Stimulated activated CD8-positive, alpha-beta memory T cell treated with anti-CD3 and anti-CD28 coated beads, Interleukin-2, amount 100 ng/mL, for 1 hour (primary cell): ENCODE measurements around the gene DOK5.

Source experiments
- DNase-seq, 2 donors: peaks; one replicate each; pipeline ENCODE4 v3.0.0-alpha.2; 2020; ENCODE audit warnings: low read depth in 2 of 2

Gene DOK5

DNA sequence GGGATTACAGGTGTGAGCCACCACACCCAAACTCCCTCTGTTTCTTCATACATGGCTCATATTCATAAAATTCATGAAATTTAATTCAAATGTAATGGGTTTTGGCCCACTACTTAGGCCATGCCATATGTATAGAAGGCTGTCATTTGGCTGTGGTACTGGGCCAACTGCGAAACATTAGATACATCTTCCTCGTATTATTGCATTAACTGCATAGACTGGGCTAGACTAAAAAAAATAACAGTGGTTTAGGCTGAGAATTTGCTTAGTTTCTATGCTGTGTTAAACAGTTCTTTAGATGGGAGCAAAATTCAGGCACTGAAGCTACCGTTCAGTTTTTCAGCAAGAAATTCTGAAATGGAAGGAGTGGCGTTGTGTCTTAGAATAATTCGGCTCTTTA lies 133.6 kb downstream of the DOK5 start:
- no peak for DNase-seq

DNA sequence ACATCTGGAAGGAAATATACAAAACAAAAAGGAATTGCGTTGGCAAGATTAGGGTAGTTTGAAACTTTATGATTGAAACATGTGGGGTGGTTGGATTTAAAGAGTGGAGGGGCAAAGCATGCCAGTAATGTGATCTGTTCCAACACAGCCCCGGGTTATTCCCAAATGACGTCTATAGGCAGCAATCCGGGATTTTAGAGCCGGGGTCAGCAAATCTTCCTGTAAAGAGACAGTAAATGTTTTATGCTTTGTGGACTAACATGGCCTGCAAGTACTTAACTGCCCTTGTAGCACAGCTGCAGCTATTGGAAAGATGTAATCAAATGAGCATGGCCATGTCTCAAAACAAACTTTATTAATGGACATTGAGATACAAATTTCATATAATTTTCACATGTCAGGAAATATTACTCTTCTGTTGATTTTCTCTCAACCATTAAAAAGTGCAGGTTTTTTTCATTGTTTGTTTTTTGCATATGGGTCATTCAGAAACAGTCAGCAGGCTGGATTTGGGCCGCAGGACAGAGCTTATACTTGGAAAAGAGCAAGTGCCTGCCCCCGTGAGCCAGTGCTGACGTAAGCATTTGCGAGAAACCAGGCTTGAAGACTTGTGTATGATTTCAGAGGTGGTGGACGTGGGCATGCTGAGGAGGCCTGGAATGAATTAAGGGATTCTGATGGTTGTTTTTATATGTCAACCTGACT lies 136.5 kb downstream of the DOK5 start:
- no peak for DNase-seq

DNA sequence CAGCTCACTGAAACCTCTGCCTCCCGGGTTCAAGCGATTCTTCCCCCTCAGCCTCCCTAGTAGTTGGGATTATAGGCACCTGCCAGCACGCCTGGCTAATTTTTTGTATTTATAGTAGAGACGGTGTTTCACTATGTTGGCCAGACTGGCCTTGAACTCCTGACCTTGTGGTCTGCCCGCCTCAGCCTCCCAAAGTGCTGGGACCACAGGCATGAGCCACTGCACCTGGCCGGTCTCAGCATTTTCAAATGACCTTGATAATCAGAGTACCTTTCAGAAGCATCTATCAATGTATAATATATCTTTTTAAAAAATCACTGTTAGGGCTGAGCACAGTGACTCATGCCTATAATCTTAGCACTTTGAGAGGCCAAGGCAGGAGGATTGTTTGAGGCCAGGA lies 143.0 kb downstream of the DOK5 start:
- DNase-seq = no peak

DNA sequence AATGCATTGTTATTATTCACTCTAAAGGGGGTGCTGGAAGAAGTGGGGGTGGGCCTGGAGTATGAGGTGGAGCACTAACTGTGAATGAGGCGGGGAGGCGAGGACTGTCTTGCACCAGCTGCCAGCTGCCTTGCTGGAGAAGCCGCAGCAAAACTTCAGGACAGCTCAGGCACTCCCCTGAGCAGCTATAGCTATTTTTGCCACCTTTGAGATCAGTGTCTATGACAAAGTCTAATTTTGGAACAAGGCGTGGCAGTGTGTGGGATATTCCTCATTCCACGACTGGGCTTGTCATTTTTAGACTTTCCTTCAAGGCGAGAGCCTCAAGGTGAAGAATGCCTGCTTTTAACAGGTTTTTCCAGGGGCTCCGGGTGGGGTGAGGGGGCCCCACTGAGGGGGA lies 143.8 kb downstream of the DOK5 start:
- DNase-seq = no peak

DNA sequence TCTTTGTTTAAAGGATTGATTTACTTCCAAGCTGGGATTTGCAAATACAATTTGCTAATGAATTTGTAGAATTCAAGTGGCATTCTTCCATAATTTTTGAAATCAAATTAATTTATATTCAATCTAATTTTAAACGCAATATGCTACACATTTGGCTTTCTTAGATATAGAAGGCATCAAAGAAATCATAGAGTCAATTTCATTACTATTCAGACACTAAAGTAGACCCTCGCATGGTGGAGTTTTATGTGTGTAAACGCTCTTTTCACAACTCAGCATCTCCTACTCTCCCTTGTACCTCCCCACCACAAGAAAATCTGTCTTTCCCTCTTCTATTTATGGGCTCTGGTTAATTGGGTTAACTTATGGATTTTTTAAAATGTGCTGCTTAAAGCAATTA lies 144.3 kb downstream of the DOK5 start:
- DNase-seq = no peak

DNA sequence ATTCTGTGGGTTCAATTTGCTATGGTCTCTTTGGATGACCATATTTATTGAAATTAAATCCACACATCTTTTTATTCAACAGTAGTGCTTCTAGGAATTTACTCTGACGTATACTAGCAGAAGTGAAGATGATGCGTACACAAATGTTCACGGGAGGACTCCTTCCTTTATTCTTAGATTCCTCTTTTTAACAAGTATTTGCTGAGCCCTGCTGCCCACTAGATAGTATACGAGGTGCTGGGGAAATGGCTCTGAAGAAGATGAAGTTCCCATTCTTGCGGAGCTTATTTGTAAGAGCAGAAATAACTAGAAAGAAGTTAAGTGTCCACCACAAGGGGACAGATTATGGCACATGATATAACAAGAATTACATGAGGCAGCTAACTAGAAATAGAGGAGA lies 145.2 kb downstream of the DOK5 start:
- no peak for DNase-seq

DNA sequence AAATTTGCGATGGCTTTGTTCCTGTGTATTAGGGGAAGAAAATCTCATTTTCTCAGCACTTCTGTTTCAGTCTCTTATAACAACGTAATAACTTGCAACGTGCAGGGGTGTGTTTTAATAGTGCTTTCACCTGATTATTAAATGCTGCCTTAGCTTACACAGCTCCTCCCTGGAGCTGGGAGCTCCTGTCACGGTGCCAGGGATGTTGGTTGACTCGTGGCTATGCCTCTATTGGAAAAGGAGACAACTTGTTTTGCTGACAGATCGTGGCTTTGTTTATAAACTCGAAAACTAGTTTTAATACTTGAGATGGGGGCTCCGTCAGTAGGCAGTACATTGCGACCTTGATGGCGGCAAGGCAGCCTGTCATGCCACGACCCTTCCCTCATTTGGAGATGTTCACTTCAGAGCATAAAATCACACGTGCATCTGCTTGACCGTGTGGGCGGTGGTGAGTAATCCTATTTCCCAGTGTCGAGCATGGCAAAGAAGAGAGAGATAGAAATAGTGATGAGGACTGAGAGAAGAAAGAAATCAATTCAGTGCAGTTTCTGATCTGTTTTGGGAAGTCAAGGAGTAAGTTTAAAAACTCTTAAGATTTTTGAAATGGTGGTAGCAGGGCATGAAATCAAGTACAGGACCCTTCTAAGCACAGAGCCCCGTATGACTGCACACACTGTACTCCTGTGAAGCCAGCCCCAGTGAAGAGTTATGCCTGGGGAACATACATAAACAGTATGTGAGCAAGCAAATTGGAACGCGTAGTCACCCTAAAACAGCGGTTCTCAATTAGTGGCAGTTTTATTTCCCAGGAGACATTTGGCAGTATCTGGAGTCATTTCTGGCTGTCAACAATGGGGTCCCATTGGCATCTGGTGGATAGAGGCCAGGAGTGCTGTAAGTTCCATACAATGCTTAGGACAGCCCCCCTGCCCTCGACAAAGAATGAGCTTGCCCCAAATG lies 147.2 kb downstream of the DOK5 start:
- no peak for DNase-seq

DNA sequence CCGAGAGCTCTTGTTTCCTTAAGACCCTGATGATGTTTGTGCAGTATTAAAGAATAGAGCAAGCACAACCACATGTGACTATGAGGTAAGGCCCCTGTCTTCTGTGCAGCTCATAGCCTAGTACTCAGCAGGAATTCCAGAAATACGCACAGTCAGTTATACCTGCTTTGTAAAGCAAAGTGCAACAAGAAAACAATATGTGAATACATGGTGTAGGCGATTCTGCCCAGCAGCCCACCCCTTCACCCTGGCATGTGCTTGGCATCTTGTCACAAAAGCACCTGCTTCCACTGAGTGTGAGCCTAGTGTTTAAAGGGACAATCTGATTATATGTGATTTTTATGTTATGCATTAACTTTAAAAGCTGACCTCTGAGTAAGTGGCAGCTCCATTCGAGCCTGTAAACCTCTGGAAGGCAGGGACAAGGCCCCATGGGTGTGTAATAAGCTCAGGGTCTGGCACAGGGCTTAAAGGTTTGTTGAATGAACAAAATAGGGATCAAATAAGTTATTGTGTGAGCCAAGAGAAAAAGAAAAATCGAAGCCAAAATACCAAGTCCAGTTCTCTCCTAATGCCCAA lies 148.7 kb downstream of the DOK5 start:
- no peak for DNase-seq

DNA sequence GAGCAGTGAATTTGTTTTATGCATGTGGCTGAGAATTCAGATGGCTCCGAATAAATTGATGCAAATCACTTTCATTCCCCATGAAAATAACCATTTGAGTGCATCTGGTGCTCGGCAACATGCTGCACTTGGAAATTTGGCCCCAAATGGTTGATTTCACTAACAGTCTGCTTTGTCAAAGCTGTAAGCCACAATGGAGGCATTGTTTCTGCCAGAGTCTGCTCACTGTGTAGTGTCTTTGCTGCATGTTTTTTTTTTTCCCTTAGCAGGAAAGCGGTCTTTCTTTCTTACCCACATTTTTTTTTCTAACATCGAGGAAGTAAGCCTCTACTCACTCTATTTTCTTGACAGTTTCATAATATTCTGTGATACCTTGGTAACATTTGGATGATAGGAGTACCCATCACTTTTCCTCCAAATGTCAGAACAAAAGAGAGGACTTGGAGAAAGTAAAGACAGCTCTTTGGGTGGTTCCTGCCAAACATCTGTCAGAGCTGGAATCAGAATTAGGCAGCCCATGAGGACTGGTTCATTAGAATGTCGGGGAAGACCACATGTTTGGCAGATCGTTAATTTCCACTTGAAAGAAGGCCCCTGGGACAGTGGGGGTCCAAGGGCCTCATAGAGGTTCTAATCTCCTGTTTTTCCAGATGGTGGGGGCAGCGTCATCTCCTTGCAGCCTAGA lies 149.5 kb downstream of the DOK5 start:
- DNase-seq = no peak

DNA sequence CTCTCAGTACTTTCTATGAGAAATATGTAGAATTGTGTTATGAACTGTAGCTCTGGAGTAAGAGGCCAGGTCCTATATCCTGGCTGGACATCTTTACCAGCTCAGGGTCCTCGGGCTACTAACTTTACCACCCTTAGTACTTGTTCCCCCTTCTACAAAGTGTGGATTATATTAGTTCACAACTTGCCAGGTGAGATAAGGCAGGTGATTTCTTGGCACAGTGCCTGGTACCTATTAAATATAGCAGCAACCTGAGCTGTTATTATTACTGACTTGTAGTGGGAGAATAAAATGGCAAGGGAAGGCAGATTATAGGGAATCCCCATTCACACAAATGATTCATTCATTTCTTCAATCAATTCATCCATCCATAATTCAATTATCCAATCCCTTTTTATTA lies 150.1 kb downstream of the DOK5 start:
- no peak for DNase-seq

DNA sequence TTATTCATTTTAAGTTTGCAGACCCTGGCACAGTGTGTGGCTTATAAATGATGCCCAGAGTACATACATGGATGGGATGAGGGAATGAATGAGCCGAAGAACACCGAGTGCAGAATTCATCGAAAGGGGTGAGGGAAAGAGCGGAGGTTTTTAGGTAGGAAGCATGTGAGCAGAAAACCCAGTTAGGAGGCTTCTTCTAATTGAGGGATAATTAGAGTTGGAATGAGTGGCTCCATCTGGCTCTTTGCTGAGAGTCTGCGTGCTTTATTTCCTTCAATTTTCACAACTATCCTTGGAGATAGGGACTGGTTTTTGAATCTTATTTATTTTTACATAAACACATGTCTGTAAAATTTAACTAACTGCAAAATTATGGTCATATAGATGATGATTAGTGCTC lies 150.7 kb downstream of the DOK5 start:
- DNase-seq = no peak

DNA sequence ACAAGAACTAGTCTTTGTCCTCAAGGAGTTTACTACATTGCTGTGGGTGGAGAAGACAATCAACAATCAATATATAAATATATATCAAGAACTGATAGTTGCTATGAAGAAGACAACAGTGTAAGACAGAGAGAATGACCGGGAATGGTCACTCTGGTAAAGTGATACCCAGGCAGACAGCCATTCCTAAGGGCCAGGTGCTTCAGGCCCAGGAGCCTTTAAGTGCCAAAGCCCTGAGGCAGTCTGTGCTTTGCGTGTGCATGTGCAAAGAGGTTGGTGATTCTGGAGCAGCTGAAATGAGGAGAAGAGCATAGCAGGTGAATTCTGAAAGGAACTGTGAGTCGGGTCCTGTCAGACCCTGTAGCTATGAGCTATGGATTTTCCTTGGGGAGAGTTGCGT lies 154.2 kb downstream of the DOK5 start:
- DNase-seq = no peak

DNA sequence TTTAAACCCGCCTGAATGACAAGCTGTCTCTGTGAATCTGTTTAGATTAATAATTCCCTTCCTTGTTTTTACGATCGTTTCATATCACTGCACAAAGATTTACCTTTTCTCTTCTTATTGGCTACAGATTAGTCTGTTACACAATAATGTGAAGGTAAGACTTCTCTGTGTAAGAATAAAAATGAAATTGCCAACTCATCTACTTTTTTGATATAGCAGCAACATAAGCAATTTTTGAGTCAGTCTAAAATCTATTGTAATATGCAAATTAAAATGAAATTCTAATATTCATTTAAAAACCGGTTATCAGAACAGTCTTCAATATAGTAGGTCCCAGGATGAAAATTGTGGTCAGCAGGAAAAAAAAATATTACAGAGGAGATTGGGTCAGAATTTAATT lies 155.2 kb downstream of the DOK5 start:
- no peak for DNase-seq

DNA sequence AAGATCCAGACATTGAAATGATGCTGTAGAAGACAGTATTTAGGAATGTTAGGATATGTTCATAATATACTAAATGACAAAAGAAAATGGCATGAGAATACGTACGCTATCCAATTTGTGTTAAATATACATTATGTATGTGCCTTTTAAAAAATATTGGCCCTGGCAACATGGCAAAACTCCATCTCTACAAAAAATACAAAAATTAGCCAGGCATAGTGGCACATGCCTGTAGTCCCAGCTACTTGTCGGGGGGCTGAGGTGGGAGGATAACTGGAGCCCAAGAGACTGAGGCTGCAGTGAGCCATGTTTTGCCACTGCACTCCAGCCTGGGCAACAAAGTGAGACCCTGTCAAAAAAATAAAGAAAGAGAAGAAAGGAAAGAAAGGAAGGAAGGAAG lies 155.7 kb downstream of the DOK5 start:
- no peak for DNase-seq

DNA sequence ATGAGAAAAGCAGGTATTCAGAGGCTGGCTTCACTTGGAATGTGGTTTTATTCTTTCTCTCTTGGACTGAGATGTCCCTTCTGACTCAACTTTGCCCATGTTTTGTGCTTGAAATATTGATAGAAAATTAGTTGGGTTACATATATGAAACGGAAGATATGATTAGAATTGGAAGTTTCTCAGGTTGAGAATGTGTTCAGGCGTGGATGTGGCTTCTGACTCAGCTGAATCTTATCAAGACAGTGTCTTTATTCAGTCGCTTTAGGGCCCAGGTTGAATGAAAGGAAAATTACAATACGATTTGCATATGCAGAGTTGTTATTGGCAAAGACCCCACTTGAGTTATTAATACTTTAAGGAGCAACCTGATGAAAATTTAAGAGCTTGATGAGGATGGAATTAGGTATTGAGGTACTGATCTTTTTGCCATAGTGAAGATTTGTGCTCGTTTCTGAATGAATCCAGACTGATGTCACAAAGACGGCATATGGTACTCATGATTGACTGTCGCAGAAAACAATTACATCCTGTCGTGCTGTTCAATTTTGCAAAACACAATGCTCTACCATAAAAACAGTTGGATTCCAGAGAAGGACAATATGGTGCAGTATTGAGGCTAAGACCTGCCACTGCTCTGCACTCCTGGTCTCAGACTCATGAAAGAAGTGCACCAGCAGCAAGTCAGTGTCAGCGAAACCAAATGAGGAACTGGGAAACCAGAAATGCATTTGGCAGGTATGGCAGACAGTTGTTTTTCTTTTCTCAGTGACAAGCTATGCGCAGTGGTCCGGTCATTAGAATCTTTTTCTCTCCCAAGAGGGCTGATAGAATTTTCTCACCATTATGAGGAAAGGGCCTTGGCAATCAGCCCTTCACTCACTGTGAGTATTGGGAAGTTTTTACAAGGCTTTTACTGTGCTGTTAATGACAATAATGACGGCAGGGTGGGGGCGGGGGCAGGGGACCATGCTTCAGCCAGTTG lies 158.3 kb downstream of the DOK5 start:
- DNase-seq = no peak

DNA sequence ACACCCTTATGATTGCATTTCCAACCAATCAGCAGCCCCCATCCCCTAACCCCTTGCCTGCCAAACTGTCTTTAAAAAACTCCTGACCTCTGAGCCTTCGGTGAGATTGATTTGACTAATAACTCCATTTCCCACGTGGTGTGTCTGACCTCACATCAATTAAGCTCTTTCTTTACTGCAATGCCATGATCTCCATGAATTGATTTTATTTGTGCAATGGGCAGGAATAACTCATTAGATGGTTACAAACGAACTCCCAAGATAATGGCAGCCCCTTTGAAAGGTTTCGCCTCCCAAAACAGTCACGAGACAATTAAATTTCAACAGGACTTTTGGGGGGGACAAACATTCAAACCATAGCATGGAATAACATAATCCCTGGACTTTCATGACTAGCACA lies 161.2 kb downstream of the DOK5 start:
- no peak for DNase-seq

DNA sequence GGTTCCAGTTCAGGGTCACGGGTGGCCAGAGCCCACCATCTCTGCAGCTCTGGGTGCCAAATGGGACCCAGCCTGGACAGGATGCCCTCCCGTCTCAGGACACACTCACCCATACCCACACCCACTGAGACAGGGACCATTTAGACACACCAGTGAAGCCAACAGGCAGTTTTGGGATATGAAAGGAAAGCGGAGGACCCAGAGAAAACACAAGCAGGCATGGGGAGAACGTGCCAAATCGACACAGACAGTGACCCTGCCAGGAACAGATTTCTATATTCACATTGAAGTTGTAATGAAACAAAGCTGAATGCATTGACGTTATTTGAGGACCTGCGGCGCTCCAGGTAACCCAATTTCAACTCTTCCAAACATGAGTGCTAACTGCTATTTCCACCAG lies 164.5 kb downstream of the DOK5 start:
- no peak for DNase-seq

DNA sequence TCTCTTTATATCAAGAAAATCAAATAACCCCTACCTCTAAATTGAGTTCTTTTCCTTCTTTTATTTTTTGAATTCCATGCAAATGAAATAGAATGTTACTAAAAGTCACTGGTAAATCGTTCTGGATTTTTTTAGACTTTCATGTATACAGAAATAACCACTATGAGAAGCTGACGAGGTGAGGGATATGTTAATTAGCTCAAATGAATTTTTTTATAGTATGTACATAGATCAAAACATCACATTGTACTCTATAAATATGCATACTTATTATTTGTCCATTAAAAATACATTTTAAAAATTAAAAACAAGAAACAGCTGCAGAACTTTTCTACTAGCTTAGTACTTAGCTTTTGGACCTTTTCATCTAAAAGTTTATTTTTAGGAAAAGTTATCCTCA lies 165.4 kb downstream of the DOK5 start:
- no peak for DNase-seq

DNA sequence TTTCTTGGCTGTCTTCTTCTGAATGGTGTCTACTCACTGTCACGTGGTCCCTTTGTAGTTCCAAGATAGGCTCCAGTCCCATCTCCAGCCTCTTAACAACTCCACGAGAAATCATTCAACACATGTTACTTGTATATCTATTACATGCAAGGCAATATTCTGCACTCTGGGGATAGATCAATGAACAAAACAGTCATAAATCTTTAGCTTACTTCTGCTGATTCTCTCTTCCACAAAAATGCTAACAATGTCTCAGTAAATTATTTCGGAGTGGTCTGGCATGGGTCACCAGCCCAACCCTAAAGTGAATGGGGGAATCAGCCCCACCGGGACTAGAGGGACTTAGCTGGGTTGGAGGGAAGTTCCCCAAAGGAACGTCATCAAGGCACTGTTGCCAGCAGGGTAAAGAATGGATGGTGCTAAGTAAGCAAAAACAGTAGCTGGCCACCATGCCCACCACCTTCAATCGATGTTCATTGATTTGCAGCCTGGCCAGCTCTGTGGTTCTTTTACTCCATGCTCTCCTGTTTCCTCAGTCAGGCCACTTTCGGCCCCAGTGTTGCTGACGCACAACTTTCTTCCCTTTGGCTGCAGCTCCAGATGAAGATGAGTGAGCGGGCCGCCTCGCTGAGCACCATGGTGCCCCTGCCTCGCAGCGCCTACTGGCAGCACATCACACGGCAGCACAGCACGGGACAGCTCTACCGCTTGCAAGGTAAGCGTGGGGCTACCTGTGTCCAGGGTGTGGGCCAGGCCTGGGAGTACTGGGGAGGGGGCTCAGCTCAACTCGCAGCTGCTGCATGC lies 167.7 kb downstream of the DOK5 start:
- no peak for DNase-seq

DNA sequence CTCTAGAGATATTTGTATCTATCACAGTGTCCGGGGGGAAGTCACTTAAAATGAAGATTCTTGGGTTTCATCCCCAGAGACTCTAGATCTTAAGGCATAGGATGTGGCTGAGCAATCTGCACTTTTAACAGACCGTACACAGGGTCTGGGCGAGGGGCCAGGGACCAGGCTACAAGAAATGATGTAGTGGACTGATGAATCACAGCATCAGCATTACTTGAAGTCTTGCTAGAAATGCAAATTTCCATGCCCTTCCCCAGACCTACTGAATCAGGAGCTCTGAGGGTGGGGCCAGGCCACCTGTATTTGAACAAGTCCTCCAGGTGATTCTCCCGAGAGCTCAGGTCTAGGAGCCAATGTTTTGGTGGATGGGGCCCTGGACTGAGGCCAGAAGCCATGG lies 168.4 kb downstream of the DOK5 start:
- no peak for DNase-seq
